ENCODE measurements around the gene COQ2. TPM values are rescaled to one million over a fixed set of nuclear protein-coding genes. Genes with fewer than 3 reads are reported as not detected.

Gene COQ2
- total and polyA plus RNA-seq, 2 donors (not counting 1 experiment from before 2014, with no cell fraction given) = 16.7 to 26.4 TPM

DNA sequence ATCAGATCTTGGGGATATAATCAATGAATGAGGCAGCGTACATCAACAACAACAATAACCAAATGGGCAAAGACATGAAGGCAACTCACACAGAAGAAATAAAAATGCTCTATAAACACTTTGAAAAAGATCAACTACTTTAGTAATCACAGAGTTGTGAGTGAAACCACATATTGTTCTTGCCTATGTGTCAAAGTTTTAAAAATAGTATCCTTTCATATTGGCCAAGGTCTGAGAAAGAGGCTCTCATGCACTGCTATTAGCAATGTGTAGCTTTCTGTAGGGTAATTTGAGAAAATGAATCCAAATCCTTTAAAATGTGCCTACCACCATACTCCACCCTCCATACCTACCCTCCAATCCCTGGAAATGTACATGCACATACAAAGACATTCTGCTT lies 25.0 kb downstream of the COQ2 start:
- Histone ChIP-seq H2AFZ (ENCODE audit: low read length) (no peak overlapping the region), H3K4me2 (ENCODE audit: extremely low read depth, insufficient read depth, low read length) (no peak overlapping the region), H4K20me1 (ENCODE audit: control insufficient read depth, extremely low read depth, insufficient read depth, low read length) (no peaks in the 10 kb centered on the region), H3K4me3 (replicated peaks in 1 of 4; ENCODE audit: control extremely low read depth in 1 of 4, insufficient read depth in 1 of 4, low read depth in 3 of 4, low read length in 4 of 4) (no peak overlapping the region), H3K27me3 (ENCODE audit: control insufficient read depth, insufficient read depth, low read length) (no peaks in the 10 kb centered on the region), H3K79me2 (ENCODE audit: control insufficient read depth, insufficient read depth, low read length) (no peaks in the 10 kb centered on the region), H3K9ac (ENCODE audit: insufficient read depth, low read length) (no peak overlapping the region), H3K9me3 (ENCODE audit: control insufficient read depth, insufficient read depth, low read depth, low read length) (no peaks in the 10 kb centered on the region), H3K27ac (ENCODE audit: insufficient read depth, low read length) (no peak overlapping the region), H3K4me1 (ENCODE audit: control insufficient read depth, extremely low read depth, insufficient read depth, low read length) (peaks cover 28% of the 10 kb centered on the region), H3K36me3 (ENCODE audit: control insufficient read depth, insufficient read depth, low read length) (peaks cover 2% of the 10 kb centered on the region)
- no peak for TF ChIP-seq EZH2 (IDR thresholded peaks at IDR 0.05; ENCODE audit: low read length, missing control alignments)
- TF ChIP-seq, protein P1, sequence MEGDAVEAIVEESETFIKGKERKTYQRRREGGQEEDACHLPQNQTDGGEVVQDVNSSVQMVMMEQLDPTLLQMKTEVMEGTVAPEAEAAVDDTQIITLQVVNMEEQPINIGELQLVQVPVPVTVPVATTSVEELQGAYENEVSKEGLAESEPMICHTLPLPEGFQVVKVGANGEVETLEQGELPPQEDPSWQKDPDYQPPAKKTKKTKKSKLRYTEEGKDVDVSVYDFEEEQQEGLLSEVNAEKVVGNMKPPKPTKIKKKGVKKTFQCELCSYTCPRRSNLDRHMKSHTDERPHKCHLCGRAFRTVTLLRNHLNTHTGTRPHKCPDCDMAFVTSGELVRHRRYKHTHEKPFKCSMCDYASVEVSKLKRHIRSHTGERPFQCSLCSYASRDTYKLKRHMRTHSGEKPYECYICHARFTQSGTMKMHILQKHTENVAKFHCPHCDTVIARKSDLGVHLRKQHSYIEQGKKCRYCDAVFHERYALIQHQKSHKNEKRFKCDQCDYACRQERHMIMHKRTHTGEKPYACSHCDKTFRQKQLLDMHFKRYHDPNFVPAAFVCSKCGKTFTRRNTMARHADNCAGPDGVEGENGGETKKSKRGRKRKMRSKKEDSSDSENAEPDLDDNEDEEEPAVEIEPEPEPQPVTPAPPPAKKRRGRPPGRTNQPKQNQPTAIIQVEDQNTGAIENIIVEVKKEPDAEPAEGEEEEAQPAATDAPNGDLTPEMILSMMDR (conservative IDR thresholded peaks at IDR 0.05 in 1 of 2, IDR thresholded peaks at IDR 0.05 in 1 of 2; ENCODE audit: low read depth in 1 of 2, low read length in 2 of 2) = no peak
- no peak for DNase-seq (ENCODE audit: low read depth in 2 of 2)

DNA sequence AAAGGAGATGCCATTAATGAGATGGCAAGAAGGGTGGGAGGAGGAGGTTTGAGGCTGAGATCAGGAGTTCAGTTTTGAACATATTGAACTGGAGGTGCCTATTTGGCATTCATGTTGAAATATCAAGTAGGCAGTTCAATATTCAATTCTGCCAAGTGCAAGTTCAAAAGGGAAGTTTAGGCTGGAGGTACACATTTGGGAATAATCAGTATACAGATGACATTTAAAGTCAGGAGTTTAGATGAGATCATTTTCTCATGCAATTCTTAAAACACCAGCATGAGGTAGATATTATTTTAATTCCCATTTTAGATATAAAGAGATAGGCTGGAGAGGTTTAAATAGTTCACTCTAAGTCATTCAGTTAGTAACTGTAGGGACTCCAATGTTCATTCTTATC lies 26.1 kb downstream of the COQ2 start:
- no peak for DNase-seq (ENCODE audit: low read depth in 2 of 2)
- TF ChIP-seq, protein P1 (conservative IDR thresholded peaks at IDR 0.05 in 1 of 2, IDR thresholded peaks at IDR 0.05 in 1 of 2; ENCODE audit: low read depth in 1 of 2, low read length in 2 of 2) = no peak
- TF ChIP-seq EZH2 (IDR thresholded peaks at IDR 0.05; ENCODE audit: low read length, missing control alignments) = no peak
- Histone ChIP-seq H3K4me1 (ENCODE audit: control insufficient read depth, extremely low read depth, insufficient read depth, low read length) (peaks cover 28% of the 10 kb centered on the region), H3K36me3 (ENCODE audit: control insufficient read depth, insufficient read depth, low read length) (peaks cover 2% of the 10 kb centered on the region), H3K4me3 (replicated peaks in 1 of 4; ENCODE audit: control extremely low read depth in 1 of 4, insufficient read depth in 1 of 4, low read depth in 3 of 4, low read length in 4 of 4) (no peak overlapping the region), H3K4me2 (ENCODE audit: extremely low read depth, insufficient read depth, low read length) (no peak overlapping the region), H3K9me3 (ENCODE audit: control insufficient read depth, insufficient read depth, low read depth, low read length) (no peaks in the 10 kb centered on the region), H3K27me3 (ENCODE audit: control insufficient read depth, insufficient read depth, low read length) (no peaks in the 10 kb centered on the region), H2AFZ (ENCODE audit: low read length) (no peak overlapping the region), H3K79me2 (ENCODE audit: control insufficient read depth, insufficient read depth, low read length) (no peaks in the 10 kb centered on the region), H3K9ac (ENCODE audit: insufficient read depth, low read length) (no peak overlapping the region), H4K20me1 (ENCODE audit: control insufficient read depth, extremely low read depth, insufficient read depth, low read length) (no peaks in the 10 kb centered on the region), H3K27ac (ENCODE audit: insufficient read depth, low read length) (peak overlapping the region; percentile 82)

DNA sequence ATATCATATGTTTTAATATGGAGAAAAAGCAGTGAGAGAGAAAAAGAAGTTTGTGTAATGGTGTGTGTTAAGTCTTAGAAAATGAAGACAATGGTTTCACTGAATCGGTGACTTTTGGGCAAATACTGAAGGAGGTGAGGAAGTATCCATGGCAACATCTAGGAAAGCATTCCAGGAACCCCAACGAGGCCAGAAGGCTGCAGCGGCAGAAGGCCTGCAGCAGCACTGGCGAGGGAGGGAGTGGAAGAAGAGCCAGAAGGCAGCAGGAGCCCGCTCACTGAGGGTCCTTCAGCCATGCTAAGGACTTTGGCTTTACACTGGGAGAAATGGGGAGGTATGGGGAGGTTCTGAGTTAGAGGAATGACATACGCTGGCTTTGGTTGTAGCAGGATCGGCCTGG lies 26.8 kb downstream of the COQ2 start:
- Histone ChIP-seq H2AFZ (ENCODE audit: low read length) (no peak overlapping the region), H3K36me3 (ENCODE audit: control insufficient read depth, insufficient read depth, low read length) (peaks cover 2% of the 10 kb centered on the region), H3K27ac (ENCODE audit: insufficient read depth, low read length) (peak overlapping the region; percentile 82), H3K79me2 (ENCODE audit: control insufficient read depth, insufficient read depth, low read length) (no peaks in the 10 kb centered on the region), H3K9ac (ENCODE audit: insufficient read depth, low read length) (no peak overlapping the region), H3K4me3 (replicated peaks in 1 of 4; ENCODE audit: control extremely low read depth in 1 of 4, insufficient read depth in 1 of 4, low read depth in 3 of 4, low read length in 4 of 4) (no peak overlapping the region), H3K9me3 (ENCODE audit: control insufficient read depth, insufficient read depth, low read depth, low read length) (no peaks in the 10 kb centered on the region), H3K27me3 (ENCODE audit: control insufficient read depth, insufficient read depth, low read length) (no peaks in the 10 kb centered on the region), H4K20me1 (ENCODE audit: control insufficient read depth, extremely low read depth, insufficient read depth, low read length) (no peaks in the 10 kb centered on the region), H3K4me2 (ENCODE audit: extremely low read depth, insufficient read depth, low read length) (no peak overlapping the region), H3K4me1 (ENCODE audit: control insufficient read depth, extremely low read depth, insufficient read depth, low read length) (peaks cover 28% of the 10 kb centered on the region)
- TF ChIP-seq EZH2 (IDR thresholded peaks at IDR 0.05; ENCODE audit: low read length, missing control alignments) = no peak
- TF ChIP-seq, protein P1 (conservative IDR thresholded peaks at IDR 0.05 in 1 of 2, IDR thresholded peaks at IDR 0.05 in 1 of 2; ENCODE audit: low read depth in 1 of 2, low read length in 2 of 2) = no peak
- no peak for DNase-seq (ENCODE audit: low read depth in 2 of 2)
